Activated CD4-positive, alpha-beta T cell treated with anti-CD3 and anti-CD28 coated beads, Interleukin-2, Interleukin-6, amounts not matched to agents 100 ng/mL and 50 ng/mL, durations not matched to agents 16 hours and 8 hours (primary cell): Measurements from ENCODE around the gene COL18A1.
"Not testable (repeated sequence)": the region's sequence is repeated elsewhere in the genome, so short reads cannot be mapped to it uniquely, and the experiment has no call there.

Experiments
- DNase-seq: peaks from one replicate; pipeline ENCODE4 v3.0.0-alpha.2; 2020

The COL18A1 gene

GRCh38 chr21:45429221-45430175 is 24.5 kb downstream of the COL18A1 start:
- DNase-seq = no peak

GRCh38 chr21:45430521-45431501 is 25.8 kb downstream of the COL18A1 start:
- no peak for DNase-seq

- DNase-seq = no peak
These were observed 27.0 kb downstream of the COL18A1 start for GRCh38 chr21:45431781-45432572.

GRCh38 chr21:45432575-45433255 is 27.8 kb downstream of the COL18A1 start:
- no peak for DNase-seq

GRCh38 chr21:45433301-45433700 is 28.3 kb downstream of the COL18A1 start:
- no peak for DNase-seq

- no peak for DNase-seq
These were observed 29.1 kb downstream of the COL18A1 start for GRCh38 chr21:45433911-45434644.

- DNase-seq = no peak
These were observed 29.8 kb downstream of the COL18A1 start for GRCh38 chr21:45434645-45435217.

GRCh38 chr21:45435405-45435981 is 30.5 kb downstream of the COL18A1 start:
- no peak for DNase-seq

GRCh38 chr21:45436351-45437065 is 31.5 kb downstream of the COL18A1 start:
- no peak for DNase-seq

GRCh38 chr21:45437844-45438243 is 32.9 kb downstream of the COL18A1 start:
- DNase-seq = not testable (repeated sequence)

GRCh38 chr21:45438391-45439145 is 33.6 kb downstream of the COL18A1 start:
- no peak for DNase-seq

- DNase-seq = peak; percentile 89
These were observed 34.4 kb downstream of the COL18A1 start for GRCh38 chr21:45439161-45439872.

GRCh38 chr21:45439901-45440461 is 35.0 kb downstream of the COL18A1 start:
- no peak for DNase-seq

- no peak for DNase-seq
These were observed 35.9 kb downstream of the COL18A1 start for GRCh38 chr21:45440736-45441350.

- DNase-seq = no peak
These were observed 36.7 kb downstream of the COL18A1 start for GRCh38 chr21:45441431-45442255.

- no peak for DNase-seq
These were observed 37.3 kb downstream of the COL18A1 start for GRCh38 chr21:45442276-45442675.
